Stimulated activated CD8-positive, alpha-beta memory T cell treated with anti-CD3 and anti-CD28 coated beads, Interleukin-7, amount 100 ng/mL, for 48 hours (primary cell): ENCODE results near the gene GUCY1A2.
"Not testable (repeated sequence)": the region's sequence is repeated elsewhere in the genome, so short reads cannot be mapped to it uniquely, and the experiment has no call there.

ENCODE experiments used
- DNase-seq, 2 donors: peaks; one replicate each; pipeline ENCODE4 v3.0.0-alpha.2; 2020; ENCODE audit warnings: low read depth in 1 of 2; ENCODE audit errors: extremely low read depth in 1 of 2

The GUCY1A2 gene, protein sequence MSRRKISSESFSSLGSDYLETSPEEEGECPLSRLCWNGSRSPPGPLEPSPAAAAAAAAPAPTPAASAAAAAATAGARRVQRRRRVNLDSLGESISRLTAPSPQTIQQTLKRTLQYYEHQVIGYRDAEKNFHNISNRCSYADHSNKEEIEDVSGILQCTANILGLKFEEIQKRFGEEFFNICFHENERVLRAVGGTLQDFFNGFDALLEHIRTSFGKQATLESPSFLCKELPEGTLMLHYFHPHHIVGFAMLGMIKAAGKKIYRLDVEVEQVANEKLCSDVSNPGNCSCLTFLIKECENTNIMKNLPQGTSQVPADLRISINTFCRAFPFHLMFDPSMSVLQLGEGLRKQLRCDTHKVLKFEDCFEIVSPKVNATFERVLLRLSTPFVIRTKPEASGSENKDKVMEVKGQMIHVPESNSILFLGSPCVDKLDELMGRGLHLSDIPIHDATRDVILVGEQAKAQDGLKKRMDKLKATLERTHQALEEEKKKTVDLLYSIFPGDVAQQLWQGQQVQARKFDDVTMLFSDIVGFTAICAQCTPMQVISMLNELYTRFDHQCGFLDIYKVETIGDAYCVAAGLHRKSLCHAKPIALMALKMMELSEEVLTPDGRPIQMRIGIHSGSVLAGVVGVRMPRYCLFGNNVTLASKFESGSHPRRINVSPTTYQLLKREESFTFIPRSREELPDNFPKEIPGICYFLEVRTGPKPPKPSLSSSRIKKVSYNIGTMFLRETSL

DNA sequence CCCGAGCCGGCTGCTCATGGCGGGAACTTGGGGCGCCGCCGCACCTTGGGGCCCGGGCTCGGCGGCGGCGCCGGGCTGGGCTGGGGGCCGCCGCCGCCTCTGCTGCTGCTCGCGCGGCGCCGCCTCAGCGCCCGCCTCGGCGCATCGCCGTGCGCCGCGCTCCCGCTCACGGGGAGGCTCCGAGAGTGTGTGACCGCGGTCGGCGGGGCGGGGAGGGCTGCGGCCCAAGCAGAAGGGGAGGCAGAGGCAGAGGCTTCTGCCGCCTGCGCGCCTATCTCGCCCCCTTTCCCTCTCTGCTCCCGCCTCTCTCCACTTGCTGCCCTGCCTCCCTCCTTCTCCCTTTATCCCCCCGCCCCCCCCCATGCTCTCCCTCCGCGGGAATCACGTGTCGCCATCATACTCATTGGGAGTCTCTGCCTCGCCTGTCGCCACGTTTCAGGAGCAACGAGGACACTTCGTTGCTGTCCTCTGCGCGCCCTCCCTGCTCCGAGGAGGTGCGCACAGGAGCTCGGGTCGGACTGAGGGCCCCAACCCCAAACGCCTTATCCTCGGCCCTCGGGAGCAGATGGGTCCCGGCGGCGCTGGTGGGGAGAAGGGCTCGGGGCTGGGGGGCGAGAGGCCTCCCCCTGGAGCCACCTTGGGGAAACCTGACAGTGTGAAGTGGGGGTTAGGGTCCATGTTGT is at the start of gene GUCY1A2:
GUCY1A2 (minus strand) TSS at position 258 of the 683 bp plus-strand sequence. CDS start 421 bp downstream, outside the sequence.
- DNase-seq, result no peak

DNA sequence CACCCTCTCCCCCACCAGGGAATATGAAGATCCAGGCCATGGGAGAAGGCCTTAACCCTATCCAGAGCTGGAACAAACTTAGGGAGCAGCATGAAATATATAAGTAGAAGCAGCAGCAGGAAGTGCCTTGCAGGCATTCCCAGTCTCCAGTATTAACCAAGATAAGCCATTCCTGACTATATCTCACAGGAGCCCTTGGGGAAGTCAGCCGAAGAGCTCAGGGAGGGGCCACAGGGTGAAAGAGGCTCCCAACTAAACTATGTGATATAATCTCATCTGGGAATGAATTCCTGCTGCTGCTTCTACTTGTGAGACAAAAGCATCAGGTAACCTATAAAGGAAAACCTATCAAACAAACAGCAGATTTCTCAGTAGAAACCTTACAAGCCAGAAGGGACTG is 36.1 kb upstream of the GUCY1A2 start:
- no peak for DNase-seq

DNA sequence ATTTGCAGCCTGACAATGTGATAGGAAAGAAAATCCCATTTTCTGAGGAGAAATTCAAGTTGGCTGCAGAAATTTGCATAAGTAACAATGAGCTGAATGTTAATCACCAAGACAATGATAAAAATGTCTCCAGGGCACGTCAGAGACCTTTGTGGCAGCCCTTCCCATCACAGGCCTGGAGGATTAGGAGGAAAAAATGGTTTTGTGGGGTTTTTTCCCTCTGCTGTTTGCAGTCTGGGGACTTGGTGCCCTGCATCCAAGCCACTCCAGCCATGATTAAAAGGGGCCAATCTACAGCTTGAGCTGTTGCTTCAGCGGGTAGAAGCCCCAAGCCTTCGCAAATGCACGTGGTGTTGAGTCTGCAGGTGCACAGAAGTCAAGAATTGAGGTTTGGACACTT is 33.1 kb upstream of the GUCY1A2 start:
- not testable (repeated sequence) for DNase-seq

GRCh38 chr11:107050899-107051298 is 32.6 kb upstream of the GUCY1A2 start:
- not testable (repeated sequence) for DNase-seq

DNA sequence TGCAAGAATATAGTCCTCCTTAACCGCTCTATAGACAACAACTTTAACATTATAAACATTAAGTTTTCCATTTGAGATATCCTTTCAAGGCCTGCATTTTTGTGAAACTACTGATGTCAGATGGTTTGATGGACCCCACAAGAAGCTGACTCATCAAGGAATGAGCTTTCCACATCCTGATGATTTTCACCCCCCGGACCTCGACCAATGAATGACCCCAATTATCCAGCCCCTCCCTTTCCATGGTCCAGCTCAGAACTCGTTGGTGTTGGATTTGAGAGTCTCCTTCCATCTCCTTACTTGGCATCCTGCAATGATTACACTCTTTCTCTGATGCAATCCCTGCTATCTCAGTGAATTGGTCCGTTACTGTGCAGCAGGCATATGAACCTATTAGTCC is 31.8 kb upstream of the GUCY1A2 start:
- DNase-seq, result no peak

DNA sequence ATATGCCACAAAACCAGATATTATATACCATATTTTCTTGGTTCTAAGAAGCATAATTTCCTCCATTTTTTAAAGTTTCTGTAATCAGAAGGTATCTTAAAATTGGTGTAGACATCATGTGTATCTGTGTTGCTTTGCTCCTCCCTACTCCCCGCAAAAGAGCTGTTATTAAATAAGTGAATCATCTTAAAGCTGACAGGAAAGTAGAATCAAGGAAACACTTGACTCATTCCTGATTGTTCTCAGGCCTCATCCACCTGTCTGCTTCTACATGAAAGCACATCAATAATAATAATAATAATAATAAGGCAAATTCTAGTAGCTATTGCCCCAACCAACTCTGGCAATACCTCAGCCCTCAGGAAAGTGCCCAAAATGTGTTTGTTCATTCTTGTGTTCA is 26.2 kb upstream of the GUCY1A2 start:
- no peak for DNase-seq

GRCh38 chr11:107043242-107044006 is 25.1 kb upstream of the GUCY1A2 start:
- no peak for DNase-seq

DNA sequence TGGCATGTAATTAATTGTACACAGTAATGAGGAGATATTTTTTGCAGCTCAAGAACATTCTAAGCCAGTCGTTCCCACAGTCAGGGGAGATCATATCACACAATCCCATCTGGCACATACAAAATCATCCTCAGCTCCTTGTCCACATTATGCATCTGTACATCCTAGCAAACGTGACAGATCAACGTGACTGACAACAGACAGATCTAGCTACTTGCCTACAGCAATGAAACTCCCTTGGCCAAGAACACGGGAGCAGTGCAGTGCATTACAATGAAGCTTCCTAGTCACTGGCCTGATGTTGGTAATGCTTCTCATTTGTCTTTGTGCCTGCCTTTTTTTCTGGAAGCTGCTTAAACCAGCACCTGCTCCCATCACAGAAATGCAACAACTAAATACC is 24.5 kb upstream of the GUCY1A2 start:
- no peak for DNase-seq

GRCh38 chr11:107041088-107041444 is 22.8 kb upstream of the GUCY1A2 start:
- no peak for DNase-seq

DNA sequence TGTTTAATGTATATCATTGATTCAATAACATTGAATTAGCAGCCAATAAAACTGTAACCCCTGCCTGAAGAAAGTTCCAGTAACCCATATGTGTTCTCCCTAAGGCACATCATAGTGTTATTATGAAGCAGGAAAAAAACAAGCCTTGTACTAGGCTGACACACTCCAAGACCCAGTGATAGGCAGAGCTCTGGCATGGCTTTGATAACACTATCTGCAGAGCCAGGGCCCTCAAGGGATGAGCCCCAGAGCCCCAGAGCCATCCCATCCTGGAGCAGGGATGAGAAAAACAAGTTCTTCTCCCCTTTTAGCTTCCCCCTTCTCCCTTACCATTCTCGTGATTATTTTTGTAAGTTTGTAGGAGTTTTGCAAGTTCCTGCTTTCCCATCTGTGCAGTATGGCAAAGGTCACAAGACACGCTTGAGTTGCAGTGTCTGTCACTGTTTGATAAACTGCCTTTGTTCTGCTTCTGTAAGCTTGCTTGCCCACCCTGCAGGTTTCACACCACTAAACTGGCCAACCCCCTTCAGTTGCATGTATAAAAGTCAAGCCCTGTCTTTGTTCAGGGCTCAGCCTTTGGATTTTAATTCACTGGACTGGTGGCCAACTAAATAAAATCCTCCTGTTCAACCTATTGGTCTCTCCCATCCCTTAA is 22.3 kb upstream of the GUCY1A2 start:
- DNase-seq, result no peak

DNA sequence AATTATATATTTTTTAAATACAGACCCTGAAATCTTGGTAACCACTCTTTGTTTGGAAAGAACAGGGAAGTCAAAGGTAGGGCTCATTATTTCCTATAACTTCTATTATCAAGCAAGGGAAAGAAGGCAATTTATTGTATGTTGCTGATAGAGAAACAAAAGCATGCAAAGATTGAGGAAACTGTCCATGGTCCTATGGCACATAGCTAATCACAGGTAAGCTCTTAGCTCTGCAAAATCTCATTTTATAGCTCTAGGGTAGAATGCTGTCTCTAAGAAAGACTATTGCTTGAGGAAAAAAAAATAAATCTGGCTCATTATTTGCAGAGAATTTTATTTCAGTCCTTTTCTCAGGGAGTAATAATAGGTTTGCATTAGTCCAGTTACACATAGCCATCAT is 7.4 kb upstream of the GUCY1A2 start:
- no peak for DNase-seq

- no peak for DNase-seq
Measured at GRCh38 chr11:107020594-107020993, 2.3 kb upstream of the GUCY1A2 start.

- no peak for DNase-seq
Measured at GRCh38 chr11:107018902-107019493, 722 bp upstream of the GUCY1A2 start.

- DNase-seq, result no peak
Measured at GRCh38 chr11:107017433-107018218, 650 bp downstream of the GUCY1A2 start.

DNA sequence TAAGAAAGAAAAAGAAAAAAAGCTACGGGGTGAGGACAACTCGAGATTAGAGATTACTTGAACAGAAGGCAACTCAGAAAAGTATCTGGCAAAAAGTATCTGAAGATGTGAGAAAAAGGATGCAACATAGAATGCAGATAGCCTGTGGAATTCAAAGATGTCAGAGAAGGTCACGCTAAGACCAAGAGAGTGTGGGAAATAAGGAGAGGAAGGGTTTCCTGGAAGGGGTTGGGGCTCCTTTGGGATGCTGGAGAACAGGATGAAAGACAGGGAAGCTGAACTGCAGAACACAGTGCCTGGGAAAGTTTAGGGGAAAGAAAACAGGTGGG is 1.2 kb downstream of the GUCY1A2 start:
- DNase-seq, result no peak

DNA sequence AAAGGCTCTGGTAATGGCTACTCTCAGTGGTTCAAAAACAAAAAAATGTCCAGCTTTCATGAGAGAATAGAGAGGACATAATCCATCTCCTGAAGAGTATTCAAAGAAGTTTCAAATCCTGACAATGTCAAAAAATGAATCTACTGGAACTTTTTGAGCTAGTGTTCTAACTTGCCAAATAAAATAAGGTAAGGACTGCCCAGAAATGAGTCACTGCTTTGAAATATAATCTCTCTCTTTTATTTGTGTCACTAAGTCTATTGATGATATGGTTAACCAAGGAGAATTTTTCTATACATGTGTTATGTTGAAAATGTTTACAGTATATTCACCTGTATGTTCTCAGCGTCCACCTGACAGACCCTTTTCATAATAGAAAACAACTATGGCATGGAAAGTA is 3.4 kb downstream of the GUCY1A2 start:
- no peak for DNase-seq

- DNase-seq, result no peak
Measured at GRCh38 chr11:107011977-107012376, 6.3 kb downstream of the GUCY1A2 start.

DNA sequence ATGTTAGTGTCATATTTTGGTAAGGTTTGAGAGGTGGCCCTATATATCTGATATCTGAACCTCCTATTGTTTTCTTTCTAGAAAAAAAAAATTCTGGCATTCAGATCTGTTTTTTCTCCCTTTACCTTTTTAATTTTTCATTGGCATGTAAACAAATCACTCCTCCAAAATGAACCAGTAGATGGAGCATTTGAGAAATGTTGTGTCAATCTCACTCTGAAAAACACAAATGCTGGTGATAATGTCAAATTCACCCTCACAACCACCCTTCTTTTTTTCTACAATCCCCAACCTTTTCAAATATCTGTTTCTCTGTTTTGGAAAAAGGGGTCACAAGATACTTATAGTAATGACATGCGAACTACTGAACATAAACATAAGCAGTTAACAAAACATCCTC is 9.1 kb downstream of the GUCY1A2 start:
- no peak for DNase-seq

GRCh38 chr11:107006076-107006833 is 12.0 kb downstream of the GUCY1A2 start:
- no peak for DNase-seq
